ENCODE measurements around the gene MAST4.

Gene MAST4

DNA sequence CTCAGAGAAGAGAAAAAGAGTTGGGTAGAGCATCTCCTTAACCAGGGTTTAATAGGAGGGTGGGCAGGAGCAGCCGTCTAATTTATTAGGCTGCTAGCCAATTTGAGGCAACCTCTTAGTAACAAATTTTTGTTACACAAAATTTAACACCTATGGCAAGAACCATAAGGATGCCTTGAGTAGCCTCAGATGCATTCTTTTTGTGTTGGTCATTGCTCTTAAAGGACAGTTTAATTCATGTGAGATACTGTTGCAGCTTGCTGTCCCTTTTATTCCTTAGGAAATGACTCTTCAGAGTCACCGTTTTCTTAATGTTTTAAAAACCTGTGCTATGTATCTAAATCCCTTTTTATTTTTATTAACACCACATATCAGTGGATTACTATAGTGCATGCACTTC, 255.1 kb downstream of the MAST4 start:
- no peak for DNase-seq

DNA sequence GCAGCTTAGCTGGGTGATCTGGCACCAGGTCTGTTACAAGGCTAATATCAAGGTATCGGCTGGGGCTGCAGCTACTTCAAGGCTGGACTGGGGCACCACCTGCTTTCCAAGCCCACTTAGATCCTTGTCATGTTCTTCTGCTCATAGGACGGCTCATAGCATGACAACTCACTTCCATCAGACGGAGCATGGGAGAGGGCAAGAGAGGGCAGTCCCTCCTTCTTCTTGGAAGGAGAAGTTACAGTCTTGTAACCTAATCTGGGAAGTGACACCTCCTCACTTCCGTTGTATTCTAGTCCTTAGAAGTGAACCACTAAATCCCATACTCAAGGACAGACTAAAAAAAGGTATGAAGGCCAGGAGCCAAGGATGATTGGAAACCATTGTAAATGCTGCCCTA, 258.2 kb downstream of the MAST4 start:
- no peak for DNase-seq

GRCh38 chr5:66856041-66856805, 260.0 kb downstream of the MAST4 start:
- no peak for DNase-seq

- DNase-seq, result no peak
These were observed 263.3 kb downstream of the MAST4 start for GRCh38 chr5:66859526-66859925.

- no peak for DNase-seq
These were observed 264.2 kb downstream of the MAST4 start for GRCh38 chr5:66860199-66860975.

- DNase-seq, result no peak
These were observed 265.2 kb downstream of the MAST4 start for GRCh38 chr5:66861402-66861801.

DNA sequence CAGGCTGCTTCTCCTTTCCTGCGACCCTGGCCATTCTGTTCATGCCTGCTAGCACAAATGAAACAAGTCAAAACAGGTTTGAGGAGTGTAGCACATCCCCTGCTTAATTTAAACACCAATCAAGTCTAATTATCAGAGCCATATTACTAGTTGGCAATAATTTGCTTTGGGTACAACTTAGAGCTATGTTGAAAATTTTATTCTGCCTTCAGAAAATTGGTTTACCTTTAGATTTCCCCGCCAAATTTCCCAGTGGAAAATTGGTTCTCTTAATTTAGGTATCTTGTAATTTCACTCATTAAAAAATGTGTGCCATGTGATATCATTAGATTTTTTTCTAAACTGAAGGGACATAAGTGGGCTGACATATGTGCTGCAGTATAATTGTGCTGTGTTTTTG, 265.8 kb downstream of the MAST4 start:
- DNase-seq, result no peak

- DNase-seq, result no peak
These were observed 267.3 kb downstream of the MAST4 start for GRCh38 chr5:66863243-66864170.

GRCh38 chr5:66864240-66864884, 268.2 kb downstream of the MAST4 start:
- no peak for DNase-seq

DNA sequence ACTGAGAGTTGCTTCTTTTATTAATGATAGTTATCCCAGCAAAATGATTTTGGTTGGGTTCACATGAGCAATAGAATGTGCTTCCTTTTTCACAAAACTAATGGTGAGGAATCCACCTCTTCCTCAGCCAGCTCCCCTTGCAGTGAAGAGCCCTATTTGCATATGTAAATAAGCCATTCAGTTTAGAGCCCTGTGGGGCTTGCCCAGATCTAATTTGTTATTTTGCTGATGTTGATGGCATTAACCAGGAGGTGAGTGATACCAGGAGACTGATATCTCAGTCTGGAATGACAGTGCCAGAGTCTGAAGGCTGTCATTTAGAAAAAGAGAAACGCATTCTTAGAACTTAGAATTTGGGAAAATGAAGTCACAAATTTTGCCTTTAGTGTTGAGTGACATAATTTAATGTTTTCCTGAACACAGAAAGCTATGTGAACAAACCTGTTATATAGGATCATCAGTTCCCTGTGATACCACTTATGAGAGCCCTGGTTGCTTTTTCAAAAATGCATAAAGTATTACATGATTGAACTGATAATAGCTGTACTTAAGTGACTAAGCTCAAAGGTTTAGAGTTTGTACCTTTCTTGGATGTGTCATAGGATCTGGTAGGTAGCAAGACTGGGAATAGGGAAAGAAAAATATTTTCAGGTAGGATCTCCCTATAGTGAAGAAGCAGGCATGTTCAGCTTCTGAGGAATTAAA, 271.6 kb downstream of the MAST4 start:
- DNase-seq, result no peak

DNA sequence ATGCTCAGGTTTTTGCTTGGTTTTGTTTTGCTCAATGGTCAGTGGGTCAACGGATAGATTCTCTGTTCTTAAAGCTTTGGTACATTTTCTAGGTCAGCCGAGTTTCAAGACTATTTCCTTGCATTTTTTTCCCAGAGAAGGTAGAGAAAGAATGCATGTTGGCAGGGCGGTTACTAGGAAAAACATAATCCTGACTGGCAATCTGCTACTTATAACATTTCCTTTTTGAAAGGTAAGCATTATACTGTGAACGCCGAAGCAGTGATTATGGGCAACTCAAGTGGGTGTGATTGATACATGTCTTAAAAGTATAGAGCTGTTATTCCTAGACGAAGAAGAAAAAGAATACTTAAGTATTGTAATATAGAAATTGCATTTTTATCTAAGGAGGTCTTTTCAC, 273.2 kb downstream of the MAST4 start:
- DNase-seq, result no peak

GRCh38 chr5:66870708-66871107, 274.5 kb downstream of the MAST4 start:
- no peak for DNase-seq

- no peak for DNase-seq
These were observed 275.5 kb downstream of the MAST4 start for GRCh38 chr5:66871651-66872050.

- DNase-seq, result no peak
These were observed 276.6 kb downstream of the MAST4 start for GRCh38 chr5:66872736-66873331.

DNA sequence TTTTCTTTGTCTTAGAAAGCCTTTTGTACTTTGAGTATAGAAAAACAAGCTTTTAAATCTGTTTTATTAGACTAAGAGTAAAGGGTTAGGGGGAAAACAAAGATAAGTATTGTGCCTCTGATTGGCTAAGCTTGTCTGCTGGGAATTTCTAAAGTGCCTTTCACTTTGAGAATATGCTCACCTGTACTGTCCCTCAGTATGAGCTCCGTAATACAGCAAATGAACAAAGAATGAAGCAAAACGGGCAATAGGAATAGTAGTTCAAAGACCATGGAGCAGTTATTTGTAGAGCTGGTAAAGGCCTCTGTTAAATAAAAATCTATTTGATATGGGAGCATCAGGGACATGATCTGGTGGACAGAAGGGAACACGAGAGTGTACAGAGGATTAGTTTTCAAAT, 277.8 kb downstream of the MAST4 start:
- DNase-seq, result no peak

DNA sequence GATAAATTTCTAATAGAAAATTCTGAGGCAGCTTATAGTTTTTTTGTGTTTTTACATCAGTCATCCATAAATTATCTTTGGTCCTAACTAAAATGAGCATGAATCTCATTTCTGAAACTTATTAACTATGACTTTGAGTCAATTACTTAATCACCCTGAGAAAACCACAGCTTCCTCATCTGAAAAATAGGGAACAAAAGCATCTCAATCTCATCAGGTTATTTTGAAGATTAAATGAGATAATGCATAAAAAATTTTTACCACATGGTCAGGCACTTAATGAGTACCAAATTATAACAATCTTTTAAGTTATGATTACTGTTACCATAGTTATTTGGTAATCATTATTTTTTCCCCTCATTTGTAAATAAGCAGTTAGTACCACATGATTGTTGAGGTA, 279.1 kb downstream of the MAST4 start:
- DNase-seq, result no peak

DNA sequence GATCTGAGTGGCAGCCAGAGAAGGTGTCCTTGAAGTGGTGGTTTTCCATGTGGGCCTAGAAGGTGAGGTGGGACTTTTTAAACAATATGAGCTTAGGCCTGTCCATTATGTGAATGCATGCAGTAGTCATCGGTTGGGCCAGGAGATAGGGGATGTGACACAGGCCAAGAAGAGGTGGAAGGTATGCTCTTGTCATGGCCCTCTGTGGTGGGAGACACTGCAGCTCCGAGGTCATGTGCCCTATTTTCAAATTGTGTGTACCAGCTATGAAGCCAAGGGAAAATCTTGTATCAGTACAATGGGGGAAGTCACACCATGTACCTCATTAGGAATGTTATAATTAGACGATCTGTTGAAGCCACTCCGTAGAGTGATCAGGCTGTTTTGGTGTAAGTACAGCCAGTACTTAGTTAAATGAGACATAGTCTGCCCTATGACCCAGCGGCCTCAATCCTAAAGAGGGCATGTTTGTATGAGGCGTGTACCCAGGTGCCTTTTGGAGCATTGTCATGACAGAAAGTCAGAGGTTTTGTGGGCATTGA, 280.1 kb downstream of the MAST4 start:
- no peak for DNase-seq

DNA sequence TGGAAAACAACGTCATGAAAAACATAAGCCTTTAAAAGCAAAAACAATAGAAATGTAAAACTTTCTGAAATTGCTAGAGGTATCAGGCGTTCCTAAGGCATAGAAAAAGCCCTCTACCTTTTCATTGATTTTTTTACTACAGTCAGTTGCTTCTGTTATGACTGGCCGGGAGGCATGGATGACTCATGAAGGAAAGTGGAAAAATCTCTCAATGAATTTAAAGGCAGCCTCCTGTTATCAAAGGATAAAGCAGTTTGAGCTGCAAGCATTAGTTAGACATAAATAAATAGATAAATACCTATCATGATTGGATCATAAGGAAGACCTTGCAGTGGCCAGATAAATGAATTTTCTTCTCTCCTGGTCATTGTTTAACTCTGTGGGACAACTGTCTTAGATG, 281.6 kb downstream of the MAST4 start:
- DNase-seq, result no peak

- DNase-seq, result no peak
These were observed 284.2 kb downstream of the MAST4 start for GRCh38 chr5:66880401-66880800.

DNA sequence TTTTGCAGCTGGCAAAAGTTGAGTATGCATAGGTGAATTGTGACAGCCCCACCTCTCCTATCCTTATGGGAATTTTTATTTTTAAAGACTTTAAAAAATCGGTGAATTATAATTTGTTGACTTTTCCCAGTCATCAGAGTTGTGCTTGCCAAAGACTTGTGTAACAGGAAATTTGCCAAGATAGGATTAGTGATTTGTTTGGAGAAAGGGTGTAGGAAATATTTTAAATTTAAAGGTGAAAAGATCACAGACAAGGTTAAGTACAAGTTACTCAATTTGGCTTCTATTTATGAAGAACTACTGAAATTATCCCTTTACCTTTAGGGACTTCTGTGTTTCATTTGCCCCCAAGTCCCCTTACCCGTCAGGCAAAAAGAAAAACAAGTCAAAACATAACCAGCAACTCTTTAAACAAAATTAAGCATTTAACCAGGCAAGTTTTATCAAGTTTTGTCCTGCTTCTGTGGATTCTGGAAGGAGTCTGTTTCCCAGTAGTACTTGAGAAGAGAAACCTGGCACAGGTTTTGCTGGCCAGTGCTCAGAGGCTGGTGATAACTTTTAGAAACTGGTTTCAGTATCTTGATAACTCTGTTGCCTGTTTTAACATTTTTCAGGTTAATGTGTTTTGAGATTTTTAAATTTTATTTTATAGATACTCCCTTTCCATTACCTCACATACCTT, 285.4 kb downstream of the MAST4 start:
- DNase-seq, result no peak

Measured in cortex of kidney (tissue), 1 donor.